GM18519 (cell line): Measurements from ENCODE around the gene GAREM2.

Experiments used
- ATAC-seq: cut with Tn5 transposase; IDR thresholded peaks from one replicate; pipeline ENCODE4 v1.9.1; 2021; ENCODE audit warnings: mild to moderate bottlenecking, moderate library complexity; ENCODE audit not compliant: unreplicated experiment, low FRiP score

Gene GAREM2

GRCh38 chr2:26224095-26224494 is 51.2 kb downstream of the GAREM2 start:
- ATAC-seq, result no peak

DNA sequence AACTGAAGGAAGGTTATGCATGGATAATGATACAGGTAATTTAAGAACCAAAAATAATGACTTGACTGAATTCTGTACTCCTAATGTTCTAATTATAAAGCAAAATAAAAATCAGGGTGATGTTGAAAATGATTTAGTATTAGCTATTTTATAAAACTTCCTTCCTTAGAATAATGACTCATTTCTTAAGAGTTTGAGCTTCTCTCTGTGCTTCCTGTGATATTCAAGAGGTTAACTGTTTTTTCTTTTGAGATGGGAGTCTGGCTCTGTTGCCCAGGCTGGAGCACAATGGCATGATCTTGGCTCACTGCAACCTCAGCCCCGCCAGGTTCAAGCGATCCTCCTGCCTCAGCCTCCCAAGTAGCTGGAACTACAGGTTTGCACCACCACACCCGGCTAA is 56.7 kb downstream of the GAREM2 start:
- no peak for ATAC-seq

DNA sequence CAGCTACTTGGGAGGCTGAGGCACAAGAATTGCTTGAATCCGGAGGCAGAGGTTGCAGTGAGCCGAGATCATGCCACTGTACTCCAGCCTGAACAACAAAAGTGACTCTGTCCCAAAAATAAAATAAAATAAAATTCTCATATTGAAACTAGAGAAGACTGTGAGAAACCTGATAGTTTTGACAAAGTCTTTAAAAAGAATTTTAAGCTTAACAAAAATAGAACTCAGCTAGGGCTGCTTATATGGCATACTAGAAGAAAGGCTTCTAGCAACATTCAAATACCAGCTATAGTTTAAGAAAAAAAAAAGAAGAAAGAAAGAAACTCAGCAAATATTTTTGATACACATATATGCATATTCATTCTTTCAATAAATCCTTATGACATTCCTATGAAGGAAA is 57.9 kb downstream of the GAREM2 start:
- no peak for ATAC-seq

DNA sequence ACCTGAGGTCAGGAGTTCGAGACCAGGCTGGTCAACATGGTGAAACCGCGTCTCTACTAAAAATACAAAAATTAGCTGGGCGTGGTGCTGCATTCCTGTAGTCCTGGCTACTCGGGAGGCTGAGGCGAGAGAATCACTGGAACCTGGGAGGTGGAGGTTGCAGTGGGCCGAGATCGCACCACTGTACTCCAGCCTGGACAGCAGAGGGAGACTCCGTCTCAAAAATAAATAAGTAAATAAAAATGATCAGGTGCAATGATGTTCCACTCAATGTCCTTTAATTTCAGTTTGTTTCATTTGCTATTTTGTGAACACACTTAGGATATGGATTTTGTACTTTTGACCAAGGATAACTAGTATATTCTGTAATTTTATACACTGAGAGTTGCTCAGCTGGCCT is 62.2 kb downstream of the GAREM2 start:
- ATAC-seq, result no peak

- ATAC-seq, result no peak
Measured at GRCh38 chr2:26237868-26238267, 65.0 kb downstream of the GAREM2 start.

DNA sequence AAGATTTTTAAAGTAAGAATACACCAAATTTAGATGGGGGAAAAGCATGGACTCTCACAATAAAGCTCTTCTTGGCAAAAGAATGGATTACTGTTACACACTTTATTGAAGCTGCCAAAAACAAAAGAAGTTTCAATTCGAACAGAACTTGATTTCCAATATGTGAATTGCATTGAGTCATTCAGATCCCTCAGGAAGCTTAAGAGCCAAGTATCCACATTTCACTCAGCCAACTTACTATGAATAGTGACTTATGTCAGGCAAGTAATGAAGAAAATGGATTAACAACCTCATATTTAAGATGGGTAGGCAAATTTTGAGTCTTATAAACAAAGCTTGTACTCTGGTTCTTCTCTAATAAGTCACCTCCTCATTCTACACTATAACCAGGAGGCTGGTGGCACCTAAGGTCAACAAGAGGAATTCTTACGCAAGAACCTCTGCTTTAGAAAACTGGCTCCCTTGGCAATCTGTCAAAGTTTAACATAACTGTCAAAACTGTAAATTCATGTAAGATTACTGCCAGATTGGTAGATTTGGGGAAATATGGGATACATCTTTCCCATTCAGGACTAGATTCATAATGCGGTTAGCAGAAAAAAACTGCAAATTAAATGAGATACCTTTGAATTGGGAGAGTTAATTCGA is 65.5 kb downstream of the GAREM2 start:
- ATAC-seq, result no peak
